OCI-LY7 (cell line): ENCODE results near the gene NRAP. TPM values are rescaled to one million over a fixed set of nuclear protein-coding genes. Genes with fewer than 3 reads are reported as not detected.

Source experiments
- Bru-seq: library from RNA; stranded (reverse); fragments of 400-500 nt; gene quantifications from one replicate; lab custom pipeline; 2021; lab: Mats Ljungman, UMichigan
- BruChase-seq, 2 experiments: library from RNA; stranded (reverse); fragments of 400-500 nt; gene quantifications; one replicate each; lab custom pipeline; 2021; lab: Mats Ljungman, UMichigan
- BruUV-seq: library from RNA; stranded (reverse); fragments of 400-500 nt; replicated peaks from 2 replicates; lab custom pipeline; 2021; lab: Mats Ljungman, UMichigan
- CTCF ChIA-PET: fragments of 300-600 bp; sonication (Branson Sonifier 250); formaldehyde crosslinking; loops from one replicate; lab custom pipeline; 2022; ENCODE audit warnings: antibody characterized with exemption; ENCODE audit not compliant: unreplicated experiment; lab: Charles Lee
- POLR2A ChIA-PET: fragments of 300-600 bp; sonication (Branson Sonifier 250); formaldehyde crosslinking; loops from one replicate; lab custom pipeline; 2022; ENCODE audit warnings: antibody characterized with exemption; lab: Charles Lee
- DNase-seq: peaks from one replicate; pipeline ENCODE4 v3.0.0-alpha.2; 2015; ENCODE audit warnings: low spot score
- H2AFZ ChIP-seq: fragments of 200-600 bp; sonication (generic), shearing (Covaris generic); 2 replicates; pipeline ENCODE4 v1.6.1; 2014; ENCODE audit warnings: mild to moderate bottlenecking, antibody characterized with exemption, low read length, moderate library complexity
- H3K27ac ChIP-seq: fragments of 200-600 bp; sonication (generic); 2 replicates; pipeline ENCODE4 v1.5.1; 2014; ENCODE audit warnings: mixed run types, low read depth, mild to moderate bottlenecking, moderate library complexity, low read length, inconsistent platforms; ENCODE audit not compliant: poor library complexity, severe bottlenecking
- H3K36me3 ChIP-seq: fragments of 200-600 bp; sonication (generic); 2 replicates; pipeline ENCODE4 v1.6.1; 2014; ENCODE audit warnings: mild to moderate bottlenecking, antibody characterized with exemption, low read length, moderate library complexity, mixed read lengths; ENCODE audit not compliant: insufficient read depth
- H3K4me1 ChIP-seq: fragments of 200-600 bp; sonication (generic); 2 replicates; pipeline ENCODE4 v1.5.1; 2014; ENCODE audit warnings: mild to moderate bottlenecking, low read length; ENCODE audit not compliant: insufficient read depth, poor library complexity, severe bottlenecking
- H3K4me2 ChIP-seq: fragments of 200-600 bp; sonication (generic); 2 replicates; pipeline ENCODE4 v1.6.1; 2014; ENCODE audit warnings: mild to moderate bottlenecking, low read length
- H3K4me3 ChIP-seq: fragments of 200-600 bp; sonication (generic); 2 replicates; pipeline ENCODE4 v1.5.1; 2014; ENCODE audit warnings: mild to moderate bottlenecking, low read depth, low read length; ENCODE audit not compliant: poor library complexity, severe bottlenecking
- H3K79me2 ChIP-seq: fragments of 200-600 bp; sonication (generic); 2 replicates; pipeline ENCODE4 v1.6.1; 2016; ENCODE audit warnings: low read depth, mild to moderate bottlenecking, low read length, moderate library complexity, mixed read lengths; ENCODE audit not compliant: insufficient read depth
- H3K9me2 ChIP-seq: fragments of 200-600 bp; sonication (generic); 2 replicates; pipeline ENCODE4 v1.6.1; 2016; ENCODE audit warnings: mild to moderate bottlenecking, low read length, mixed read lengths; ENCODE audit not compliant: insufficient read depth
- H3K9me3 ChIP-seq: fragments of 200-600 bp; sonication (generic); 2 replicates; pipeline ENCODE4 v1.6.1; 2014; ENCODE audit warnings: mild to moderate bottlenecking, mixed run types, low read length, mixed read lengths
- H4K20me1 ChIP-seq: fragments of 200-600 bp; sonication (generic); 2 replicates; pipeline ENCODE4 v1.6.1; 2014; ENCODE audit warnings: mild to moderate bottlenecking, antibody characterized with exemption, low read length, moderate library complexity, mixed read lengths; ENCODE audit not compliant: insufficient read depth
- EZH2phosphoT487 ChIP-seq: fragments of 200-600 bp; sonication (generic); IDR thresholded peaks from 2 replicates; pipeline ENCODE4 v1.6.1; 2018; ENCODE audit warnings: low read depth, borderline replicate concordance, mild to moderate bottlenecking, mixed run types, antibody characterized with exemption, low read length, moderate library complexity, mixed read lengths
- intact Hi-C: fragments of 100-400 bp; cut with micrococcal nuclease; formaldehyde crosslinking; loops from one replicate; pipeline ENCODE4 v1.10.0; 2022; ENCODE audit not compliant: unreplicated experiment
- long read RNA-seq: library from polyadenylated mRNA; stranded (forward); transcript quantifications from one replicate; pipeline ENCODE4 v2.0.0, GENCODE V29; 2022
- total RNA-seq, 2 experiments: library from RNA; depleted of rRNA in 1 of 2; stranded (reverse); fragments of >200 nt in 1 of 2; shearing (Covaris generic) in 1 of 2; gene quantifications; 2 replicates each; pipeline ENCODE4 v1.2.3, GENCODE V29; 2014 to 2022
- TF ChIP-seq, protein P1 (sequence below): fragments of 200-600 bp; sonication (generic); conservative IDR thresholded peaks from 2 replicates; pipeline ENCODE4 v1.5.1; 2014; ENCODE audit warnings: mild to moderate bottlenecking, antibody characterized with exemption, low read length, moderate library complexity, mixed read lengths

The NRAP gene, protein sequence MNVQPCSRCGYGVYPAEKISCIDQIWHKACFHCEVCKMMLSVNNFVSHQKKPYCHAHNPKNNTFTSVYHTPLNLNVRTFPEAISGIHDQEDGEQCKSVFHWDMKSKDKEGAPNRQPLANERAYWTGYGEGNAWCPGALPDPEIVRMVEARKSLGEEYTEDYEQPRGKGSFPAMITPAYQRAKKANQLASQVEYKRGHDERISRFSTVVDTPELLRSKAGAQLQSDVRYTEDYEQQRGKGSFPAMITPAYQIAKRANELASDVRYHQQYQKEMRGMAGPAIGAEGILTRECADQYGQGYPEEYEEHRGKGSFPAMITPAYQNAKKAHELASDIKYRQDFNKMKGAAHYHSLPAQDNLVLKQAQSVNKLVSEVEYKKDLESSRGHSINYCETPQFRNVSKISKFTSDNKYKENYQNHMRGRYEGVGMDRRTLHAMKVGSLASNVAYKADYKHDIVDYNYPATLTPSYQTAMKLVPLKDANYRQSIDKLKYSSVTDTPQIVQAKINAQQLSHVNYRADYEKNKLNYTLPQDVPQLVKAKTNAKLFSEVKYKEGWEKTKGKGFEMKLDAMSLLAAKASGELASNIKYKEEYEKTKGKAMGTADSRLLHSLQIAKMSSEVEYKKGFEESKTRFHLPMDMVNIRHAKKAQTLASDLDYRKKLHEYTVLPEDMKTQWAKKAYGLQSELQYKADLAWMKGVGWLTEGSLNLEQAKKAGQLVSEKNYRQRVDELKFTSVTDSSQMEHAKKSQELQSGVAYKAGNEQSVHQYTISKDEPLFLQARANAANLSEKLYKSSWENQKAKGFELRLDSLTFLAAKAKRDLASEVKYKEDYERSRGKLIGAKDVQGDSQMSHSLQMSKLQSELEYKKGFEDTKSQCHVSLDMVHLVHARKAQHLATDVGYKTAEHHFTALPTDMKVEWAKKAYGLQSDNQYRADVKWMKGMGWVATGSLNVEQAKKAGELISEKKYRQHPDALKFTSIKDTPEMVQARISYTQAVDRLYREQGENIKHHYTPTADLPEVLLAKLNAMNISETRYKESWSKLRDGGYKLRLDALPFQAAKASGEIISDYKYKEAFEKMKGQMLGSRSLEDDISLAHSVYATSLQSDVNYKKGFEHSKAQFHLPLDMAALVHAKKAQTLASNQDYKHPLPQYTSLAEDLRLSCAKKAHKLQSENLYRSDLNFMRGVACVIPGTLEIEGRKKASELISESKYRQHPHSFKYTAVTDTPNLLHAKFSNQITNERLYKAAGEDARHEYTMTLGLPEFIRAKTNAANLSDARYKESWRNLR (N-terminal part only)
- total RNA-seq (2014; rRNA removed; shearing (Covaris generic)) = not detected in 2 replicates
- total RNA-seq (2022) = not detected in 2 replicates
- Bru-seq, nascent RNA = not detected
- BruChase-seq, experiment 1, labeled RNA remaining after a 6-hour chase = not detected
- BruChase-seq, experiment 2, labeled RNA remaining after a 2-hour chase = not detected
- long read RNA-seq = 0 reads

DNA sequence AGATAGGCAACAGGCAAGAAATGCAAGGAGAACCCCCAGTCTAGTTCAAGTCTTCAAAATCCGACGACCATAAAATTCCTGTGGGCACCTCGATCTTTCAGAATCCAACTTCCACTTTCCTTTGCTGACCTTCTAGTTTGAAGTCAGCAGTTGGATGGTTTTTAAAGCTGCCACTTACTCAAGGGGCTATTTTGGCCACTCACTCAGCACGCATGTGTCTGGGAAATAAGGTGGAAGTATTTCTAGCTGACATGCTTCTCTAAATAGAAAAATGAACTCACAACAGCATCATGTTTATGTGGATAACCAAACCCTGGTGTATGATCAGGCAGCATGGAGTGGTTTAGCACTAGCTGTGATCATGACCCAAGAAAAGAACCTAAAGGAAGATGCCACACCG, at the start of gene NRAP:
Gene NRAP (minus strand): TSS at position 134 of the 400 bp plus-strand sequence. CDS start 159 bp downstream, outside the sequence.
- H3K36me3 ChIP-seq = no peaks in the 10 kb centered on the region
- no peak for DNase-seq
- H3K27ac ChIP-seq = no peak within 1 kb of the TSS
- no TSS peak for BruUV-seq
- ChIA-PET CTCF (no interaction called here), POLR2A (no interaction called here)
- H3K4me2 ChIP-seq = no peak within 1 kb of the TSS
- no peaks in the 10 kb centered on the region for H3K9me2 ChIP-seq
- TF ChIP-seq, protein P1, sequence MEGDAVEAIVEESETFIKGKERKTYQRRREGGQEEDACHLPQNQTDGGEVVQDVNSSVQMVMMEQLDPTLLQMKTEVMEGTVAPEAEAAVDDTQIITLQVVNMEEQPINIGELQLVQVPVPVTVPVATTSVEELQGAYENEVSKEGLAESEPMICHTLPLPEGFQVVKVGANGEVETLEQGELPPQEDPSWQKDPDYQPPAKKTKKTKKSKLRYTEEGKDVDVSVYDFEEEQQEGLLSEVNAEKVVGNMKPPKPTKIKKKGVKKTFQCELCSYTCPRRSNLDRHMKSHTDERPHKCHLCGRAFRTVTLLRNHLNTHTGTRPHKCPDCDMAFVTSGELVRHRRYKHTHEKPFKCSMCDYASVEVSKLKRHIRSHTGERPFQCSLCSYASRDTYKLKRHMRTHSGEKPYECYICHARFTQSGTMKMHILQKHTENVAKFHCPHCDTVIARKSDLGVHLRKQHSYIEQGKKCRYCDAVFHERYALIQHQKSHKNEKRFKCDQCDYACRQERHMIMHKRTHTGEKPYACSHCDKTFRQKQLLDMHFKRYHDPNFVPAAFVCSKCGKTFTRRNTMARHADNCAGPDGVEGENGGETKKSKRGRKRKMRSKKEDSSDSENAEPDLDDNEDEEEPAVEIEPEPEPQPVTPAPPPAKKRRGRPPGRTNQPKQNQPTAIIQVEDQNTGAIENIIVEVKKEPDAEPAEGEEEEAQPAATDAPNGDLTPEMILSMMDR = no peak
- no peak for TF ChIP-seq EZH2phosphoT487
- no peaks in the 10 kb centered on the region for H3K79me2 ChIP-seq
- H3K9me3 ChIP-seq = no peaks in the 10 kb centered on the region
- no peak within 1 kb of the TSS for H2AFZ ChIP-seq
- no peaks in the 10 kb centered on the region for H4K20me1 ChIP-seq
- intact Hi-C loops = no loop called here
- H3K4me1 ChIP-seq = no peaks in the 10 kb centered on the region
- no peak within 1 kb of the TSS for H3K4me3 ChIP-seq

DNA sequence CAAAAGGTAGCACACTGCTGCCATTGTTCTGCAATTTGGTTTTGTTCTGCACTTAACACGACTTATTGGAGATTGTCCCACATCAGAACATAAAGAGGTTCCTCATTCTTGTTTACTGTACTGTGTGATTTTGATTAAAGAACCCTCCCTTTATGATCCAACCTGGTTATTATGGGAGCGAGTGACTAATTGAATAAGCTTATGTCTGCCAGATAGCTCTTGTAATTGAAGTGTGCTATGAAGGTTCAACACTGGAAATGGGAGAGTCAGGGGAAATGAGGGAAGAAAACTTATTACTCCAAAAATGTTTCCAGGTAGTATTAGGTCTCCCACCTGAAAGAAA, 49.8 kb upstream of the NRAP start:
- Histone ChIP-seq H3K4me2 (no peak overlapping the region), H3K79me2 (no peaks in the 10 kb centered on the region), H3K9me2 (no peaks in the 10 kb centered on the region), H3K9me3 (no peaks in the 10 kb centered on the region), H4K20me1 (no peaks in the 10 kb centered on the region), H3K4me3 (no peak overlapping the region), H3K4me1 (peaks cover 5% of the 10 kb centered on the region), H2AFZ (no peak overlapping the region), H3K36me3 (no peaks in the 10 kb centered on the region), H3K27ac (no peak overlapping the region)
- intact Hi-C loops = no loop called here
- CTCF ChIA-PET = interaction anchor here (0.6 kb wide), 1 partner anchor 303 kb away, joined by 3 read pairs; no protein-coding TSS in a partner anchor
- BruUV-seq = no TSS peak
- POLR2A ChIA-PET = interaction anchor here (1.3 kb wide), 1 partner anchor 20 kb away, joined by 3 read pairs; no protein-coding TSS in a partner anchor
- TF ChIP-seq EZH2phosphoT487 = no peak
- TF ChIP-seq, protein P1 = no peak
- no peak for DNase-seq
